Measurements from ENCODE around the gene OCA2.
"Not testable (repeated sequence)": the region's sequence is repeated elsewhere in the genome, so short reads cannot be mapped to it uniquely, and the experiment has no call there.

Gene OCA2

DNA sequence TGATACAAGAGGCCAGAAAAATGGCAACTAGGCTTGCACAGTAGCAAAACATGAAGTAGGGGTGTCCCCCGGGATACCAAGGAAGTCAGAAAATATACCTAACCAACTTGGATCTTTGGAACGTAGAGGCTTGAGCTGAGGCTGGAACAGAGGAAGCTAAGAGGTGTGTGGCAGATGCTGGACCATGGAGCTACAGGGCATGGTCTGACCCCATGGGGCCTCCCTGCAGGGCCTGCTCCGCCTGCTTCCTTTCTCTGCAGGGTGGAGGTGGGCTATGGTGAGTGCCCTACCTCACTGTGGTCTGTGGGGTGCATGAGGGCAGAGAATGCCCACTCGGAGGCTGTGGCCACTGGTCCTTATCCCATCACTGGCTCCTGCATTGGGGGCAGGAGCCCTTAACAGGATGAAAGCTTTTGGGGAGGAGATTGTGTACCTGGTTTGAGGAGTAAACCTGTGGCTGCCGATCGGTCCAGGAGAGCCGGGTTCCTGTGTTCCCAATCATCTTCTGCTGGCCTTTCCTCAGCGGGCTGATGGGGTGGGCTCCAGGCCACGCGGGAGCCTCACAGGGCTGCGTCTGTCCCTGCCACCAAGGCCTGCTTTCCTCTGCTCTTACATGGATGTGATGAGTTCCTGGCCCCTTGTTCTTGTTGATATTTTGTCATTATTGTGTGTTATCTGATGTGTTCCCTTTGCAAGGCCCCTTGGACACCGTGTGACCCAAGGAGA is 96.8 kb downstream of the OCA2 start:
- DNase-seq (ENCODE audit: low read depth) = no peak

DNA sequence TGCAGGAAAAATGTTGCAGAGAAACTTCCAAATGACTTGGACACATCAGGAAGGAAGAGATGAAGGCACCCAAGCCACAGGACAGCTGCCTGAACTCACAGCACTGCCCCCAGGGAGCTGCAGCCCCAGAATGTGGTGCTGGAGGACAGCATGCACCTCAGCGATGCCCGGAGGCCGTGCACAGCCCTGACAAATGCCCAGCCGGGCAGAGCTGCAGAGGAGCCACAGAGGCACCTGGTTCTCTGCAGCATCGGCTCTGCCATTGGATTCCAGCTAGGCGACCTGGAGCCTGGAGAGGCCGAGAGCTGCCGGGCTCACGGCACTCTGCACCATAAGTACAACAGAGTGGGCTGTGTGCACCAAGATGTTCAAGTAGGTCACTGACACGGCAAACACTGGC is 97.5 kb downstream of the OCA2 start:
- no peak for DNase-seq (ENCODE audit: low read depth)

DNA sequence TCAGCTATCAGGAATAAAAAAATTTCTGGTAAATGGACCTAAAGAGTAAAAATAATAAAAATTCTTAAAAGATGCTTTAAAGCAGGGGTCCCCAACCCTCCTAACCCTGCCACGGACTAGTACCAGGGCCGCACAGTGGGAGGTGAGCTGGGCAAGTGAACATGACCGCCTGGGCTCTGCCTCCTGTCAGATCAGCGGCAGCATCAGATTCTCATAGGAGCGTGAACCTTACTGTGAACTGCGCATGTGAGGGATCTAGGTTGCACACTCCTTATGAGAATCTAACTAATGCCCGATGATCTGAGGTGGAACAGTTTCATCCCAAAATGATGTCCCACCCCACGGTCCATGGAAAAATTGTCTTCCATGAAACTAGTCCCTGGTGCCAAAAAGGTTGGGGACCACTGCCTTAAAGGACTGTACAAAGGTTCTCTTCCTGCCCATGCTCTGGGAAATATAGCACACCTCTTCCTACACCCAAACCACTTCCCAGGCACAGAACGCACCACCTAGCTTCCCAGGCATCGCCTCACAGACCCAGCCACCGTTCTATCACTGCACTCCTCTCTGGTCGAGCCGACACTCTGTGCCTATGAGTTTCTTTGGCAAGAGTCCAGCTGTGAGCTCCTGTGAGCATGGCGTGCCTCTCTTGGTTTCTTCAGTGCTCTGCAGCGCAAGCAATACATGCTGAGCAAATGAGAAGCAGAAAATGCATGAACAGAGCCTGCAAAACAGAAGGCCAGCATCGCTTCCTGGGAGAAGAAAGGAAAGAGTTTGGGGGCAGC is 104.9 kb downstream of the OCA2 start:
- no peak for DNase-seq (ENCODE audit: low read depth)

DNA sequence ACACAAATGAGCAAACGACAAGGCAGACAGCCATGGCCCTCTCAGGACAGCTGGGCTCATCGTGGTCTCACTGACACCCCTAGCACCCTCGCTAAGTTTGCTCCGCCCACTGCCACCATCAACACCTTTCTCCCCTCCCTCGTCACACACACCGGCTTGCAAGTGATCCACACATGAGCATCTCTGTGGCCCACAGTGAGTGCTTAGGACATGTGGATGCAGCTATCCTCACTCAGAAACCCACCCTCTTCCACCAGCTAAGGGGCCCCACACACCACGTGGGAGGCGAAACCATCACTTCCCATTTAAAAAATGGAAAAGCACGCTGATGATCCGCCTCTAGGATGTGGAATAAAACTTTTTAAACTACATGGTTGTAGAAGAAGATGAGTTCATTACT is 105.6 kb downstream of the OCA2 start:
- DNase-seq (ENCODE audit: low read depth) = no peak

DNA sequence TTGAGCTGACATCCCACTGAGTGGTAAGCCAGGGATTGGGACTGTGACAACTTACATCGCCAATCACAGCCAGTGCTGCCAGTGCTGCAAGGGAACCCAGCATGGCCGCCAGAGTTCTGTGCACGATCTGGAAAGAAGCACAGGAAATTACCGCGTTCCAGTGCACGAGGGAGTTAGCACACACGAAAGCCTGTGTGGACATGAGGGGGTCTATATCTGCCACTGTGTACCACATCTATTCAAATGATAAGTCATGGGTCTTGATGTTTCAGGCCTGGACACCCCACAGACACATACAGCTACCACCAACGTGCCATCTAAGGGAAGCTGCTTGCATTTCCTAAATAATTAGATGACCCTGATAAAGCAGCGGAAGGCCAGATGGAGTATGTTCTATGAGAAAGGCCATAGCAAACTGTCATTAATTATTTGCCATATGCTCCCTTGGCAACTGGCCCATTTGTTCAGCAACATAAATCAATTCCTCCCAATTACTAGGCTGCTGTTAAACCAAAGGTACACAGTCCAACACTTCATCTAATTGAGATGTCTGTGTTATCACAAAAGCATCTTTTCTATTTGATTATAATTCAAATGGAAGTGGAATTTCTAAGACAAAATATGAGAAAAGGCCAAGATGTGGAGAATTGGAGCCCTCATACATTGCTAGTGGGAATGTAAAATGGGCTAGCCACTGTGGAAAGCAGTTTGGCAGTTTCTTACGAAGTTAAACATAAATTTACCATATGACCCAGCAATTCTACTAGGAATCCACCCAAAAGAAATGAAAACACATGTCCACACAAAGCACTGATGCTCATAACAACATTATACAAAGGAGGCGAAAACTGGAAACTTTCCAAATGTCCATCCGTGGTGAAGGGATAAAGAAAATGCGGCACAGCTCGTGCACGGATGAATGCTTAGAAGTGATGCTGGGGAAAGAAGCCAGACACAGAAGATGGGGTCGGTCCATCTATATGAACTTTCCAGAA is 108.3 kb downstream of the OCA2 start:
- DNase-seq (ENCODE audit: low read depth) = no peak

DNA sequence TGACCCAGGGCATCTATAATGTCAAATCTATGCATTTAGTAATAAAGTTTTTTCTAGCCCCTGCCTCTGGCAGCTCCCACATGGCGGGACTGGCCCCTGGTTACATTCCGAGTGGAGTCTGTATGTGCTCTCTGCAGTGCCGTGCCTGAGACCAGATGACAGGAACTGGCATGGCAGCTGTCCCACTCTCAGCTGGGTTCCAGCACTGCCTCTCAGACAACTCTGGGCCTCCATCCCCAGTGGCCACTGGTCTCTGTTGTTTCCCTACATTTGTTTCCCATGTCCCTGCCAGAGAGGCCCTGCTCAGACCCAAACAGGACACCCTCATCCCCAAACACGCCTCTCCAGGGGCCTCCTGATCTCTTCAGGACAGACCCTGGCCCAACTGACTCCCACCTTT is 109.3 kb downstream of the OCA2 start:
- DNase-seq (ENCODE audit: low read depth) = no peak

DNA sequence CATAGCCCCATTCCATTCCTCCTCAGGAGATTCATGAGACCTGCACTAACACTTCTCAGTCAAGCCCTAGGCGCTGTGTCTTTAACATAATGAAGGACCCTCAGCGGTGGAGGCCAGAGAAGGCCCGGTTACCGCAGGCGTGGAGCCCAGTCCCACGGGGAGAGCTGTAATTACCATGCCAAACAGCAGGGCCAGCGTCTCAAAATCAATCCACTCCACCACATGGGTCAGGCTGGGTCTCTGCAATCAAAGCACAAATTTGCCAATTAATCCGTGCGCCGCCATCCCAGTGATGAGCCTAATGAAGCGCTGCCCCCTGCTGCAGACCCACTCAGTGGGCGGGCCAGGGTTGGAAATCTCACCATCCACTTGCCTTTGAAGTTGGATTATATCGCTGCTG is 109.7 kb downstream of the OCA2 start:
- DNase-seq (ENCODE audit: low read depth) = no peak

DNA sequence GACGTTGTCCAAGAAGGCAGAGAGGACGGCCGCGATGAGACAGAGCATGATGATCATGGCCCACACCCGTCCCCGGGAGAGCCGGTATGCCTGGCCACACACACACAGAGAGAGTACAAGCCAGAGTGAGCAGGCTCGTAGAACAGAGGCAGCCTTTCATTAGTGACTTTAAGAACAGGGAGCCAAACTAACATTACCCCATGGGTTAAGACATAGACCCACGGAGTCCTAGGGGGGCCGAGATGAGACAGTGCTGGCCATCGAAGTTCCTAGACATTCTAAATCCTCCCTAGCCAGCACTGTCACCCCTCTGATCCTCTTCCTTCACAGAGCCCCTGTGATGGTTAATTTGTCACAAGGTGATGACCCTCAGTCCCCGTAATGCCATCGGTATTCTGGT is 114.0 kb downstream of the OCA2 start:
- DNase-seq (ENCODE audit: low read depth) = no peak

DNA sequence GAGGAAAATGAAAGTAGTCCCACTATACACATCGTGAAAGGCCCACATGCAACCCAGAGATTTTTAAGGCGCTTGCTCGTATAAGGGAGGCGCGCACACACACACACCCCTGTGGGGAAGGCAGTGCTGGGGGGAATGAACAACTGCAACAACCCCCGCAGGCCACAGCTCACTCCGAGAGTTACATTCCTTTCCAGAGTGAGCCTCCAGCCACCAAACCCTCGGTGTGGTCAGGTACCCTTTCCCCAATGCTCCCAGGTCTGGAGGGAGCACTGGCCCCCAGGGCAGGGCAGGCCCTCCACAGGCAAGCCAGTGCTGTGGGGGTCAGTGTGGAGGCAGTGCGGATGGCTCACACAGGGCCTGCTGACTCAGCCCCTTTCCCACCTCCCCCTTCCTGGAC is 115.6 kb downstream of the OCA2 start:
- no peak for DNase-seq (ENCODE audit: low read depth)

DNA sequence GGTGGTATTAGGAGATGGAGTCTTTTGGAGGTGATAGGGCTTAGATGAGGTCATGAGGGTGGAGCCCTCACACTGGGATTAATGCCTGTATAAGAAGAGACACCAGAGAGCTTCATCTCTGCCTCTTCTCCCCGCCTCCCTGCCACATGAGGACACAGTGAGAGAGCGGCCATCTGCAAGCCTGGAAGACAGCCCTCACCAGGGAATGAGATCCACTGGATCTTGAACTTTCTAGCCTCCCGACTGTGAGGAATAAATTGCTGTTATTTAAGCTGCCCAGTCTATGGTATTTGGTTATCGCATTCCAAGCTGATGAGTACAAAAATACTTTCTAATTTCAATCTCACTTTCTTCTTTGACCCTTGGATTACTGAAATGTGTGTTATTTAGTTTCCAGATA is 121.4 kb downstream of the OCA2 start:
- DNase-seq (ENCODE audit: low read depth) = no peak

DNA sequence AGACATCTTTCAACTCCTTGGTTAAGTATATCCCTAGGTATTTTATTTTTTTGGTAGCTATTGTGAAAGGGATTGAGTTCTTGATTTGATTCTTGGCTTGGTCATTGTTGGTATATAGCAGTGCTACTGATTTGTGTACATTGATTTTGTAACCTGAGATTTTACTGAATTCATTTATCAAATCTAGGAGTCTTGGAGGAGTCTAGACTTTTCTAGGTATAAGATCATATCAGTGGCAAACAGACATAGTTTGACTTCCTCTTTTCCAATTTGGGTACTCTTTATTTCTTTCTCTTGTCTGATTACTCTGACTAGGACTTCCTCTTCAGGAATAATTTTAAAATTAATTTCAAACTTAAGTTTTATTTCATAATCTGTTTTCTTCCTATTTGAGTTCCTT is 125.2 kb downstream of the OCA2 start:
- no peak for DNase-seq (ENCODE audit: low read depth)

DNA sequence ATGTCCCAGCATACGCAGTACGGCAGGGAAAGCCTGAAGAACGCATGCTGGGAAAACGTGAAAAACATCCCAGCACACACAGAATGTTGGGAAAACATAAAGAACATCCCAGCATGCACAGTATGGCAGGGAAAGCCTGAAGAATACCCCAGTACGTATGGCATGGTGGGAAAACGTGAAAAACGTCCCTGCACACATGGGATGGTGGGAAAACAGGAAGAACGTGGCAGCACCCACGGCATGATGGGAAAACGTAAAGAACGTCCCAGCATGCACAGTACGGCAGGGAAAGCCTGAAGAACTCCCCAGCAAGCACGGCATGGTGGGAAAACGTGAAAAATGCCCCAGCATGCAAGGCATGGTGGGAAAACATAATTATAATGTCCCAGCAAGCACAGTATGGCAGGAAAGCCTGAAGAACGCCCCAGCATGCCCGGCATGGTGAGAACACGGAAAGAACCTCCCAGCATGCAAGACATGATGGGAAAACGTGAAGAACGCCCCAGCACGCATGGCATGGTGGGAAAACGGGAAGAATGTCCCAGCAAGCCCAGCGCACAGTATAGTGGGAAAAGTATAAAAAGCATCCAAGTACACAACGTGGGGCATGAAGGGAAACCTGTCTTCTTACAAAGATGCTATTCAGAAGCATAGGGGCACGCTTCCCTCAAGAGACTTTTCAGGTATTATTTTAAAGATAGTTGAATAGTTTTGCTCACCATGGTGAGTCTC is 128.3 kb downstream of the OCA2 start:
- no peak for DNase-seq (ENCODE audit: low read depth)

DNA sequence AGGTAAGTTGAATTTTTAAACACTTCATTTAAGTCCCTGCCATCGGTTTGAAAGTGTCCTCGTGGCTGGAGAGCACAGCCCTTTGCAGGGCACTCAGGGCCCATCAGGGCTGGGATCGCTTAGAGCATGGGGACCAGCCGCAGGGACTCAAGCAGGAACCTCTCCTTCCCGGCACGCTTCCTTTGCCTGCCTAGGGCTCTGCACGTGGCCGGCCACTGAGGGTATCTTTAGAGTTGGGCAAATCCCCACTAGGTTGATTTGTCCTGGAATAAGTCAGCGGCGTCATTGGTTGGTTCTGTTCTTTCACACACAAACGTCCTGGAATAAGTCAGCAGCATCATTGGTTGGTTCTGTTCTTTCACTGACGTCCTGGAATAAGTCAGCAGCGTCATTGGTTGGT is 131.6 kb downstream of the OCA2 start:
- no peak for DNase-seq (ENCODE audit: low read depth)

DNA sequence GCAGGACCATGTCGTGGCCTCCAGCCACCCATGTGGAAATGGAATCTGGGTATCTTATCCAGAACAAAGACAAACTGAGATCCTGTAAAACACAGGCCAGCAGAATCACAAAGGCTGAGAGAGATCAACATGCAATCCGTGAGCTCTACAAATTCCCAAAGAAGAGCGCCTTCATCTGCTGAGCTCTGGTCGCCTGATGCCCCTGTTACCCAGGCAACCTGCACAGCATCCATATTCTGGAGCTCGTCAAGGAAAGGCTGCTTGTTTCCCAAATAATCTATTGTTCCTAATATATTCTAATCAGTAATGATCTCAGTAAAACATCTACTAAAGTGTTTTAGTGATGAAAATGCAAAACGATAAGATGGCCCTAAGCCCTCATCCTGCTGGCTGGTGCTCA is 133.6 kb downstream of the OCA2 start:
- no peak for DNase-seq (ENCODE audit: low read depth)

DNA sequence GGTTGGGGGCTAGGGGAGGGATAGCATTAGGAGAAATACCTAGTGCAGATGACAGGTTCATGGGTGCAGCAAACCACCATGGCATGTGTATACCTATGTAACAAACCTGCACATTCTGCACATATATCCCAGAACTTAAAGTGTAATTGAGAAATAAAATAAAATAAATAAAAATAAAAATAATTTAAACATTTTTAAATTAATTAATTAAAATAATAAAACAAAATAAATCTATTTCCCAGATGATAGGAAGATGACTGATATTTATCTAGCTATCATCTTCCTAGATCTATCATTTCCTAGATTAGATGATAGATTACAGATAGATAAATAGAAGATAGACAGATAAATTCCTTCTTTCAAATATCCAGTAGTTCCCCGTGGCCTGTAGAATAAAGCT is 137.3 kb downstream of the OCA2 start:
- no peak for DNase-seq (ENCODE audit: low read depth)

DNA sequence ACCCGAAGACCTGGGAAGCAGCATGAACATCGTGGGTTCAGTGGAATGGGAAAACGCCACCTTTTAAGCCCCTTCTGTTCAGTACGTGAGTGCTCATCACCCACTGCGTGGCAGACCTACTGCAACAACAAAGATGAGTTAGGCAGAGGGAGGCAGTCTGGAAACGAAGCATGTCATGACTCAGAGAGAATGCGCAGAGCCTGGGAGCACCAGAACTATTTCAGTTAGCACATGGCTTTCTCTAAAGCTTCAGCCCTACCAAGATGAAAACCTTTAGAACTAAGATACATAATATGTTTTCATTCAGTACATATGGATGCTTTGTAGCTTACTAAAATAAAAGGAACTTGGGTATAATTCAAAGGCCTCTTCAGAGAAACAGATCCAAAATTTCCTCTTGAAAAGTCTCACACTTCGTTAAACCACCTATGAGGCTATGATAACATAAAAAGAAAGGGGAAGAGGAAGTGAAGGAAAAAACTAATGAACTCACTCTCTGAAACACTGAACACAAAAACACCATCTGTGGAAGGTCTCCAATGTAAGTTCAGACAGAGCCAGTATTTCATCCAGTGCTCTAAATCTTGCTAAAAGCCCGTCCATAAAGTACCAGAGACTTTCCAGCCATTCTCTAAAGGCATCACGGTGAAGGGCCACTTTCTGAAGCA is 140.1 kb downstream of the OCA2 start:
- DNase-seq (ENCODE audit: low read depth) = no peak

DNA sequence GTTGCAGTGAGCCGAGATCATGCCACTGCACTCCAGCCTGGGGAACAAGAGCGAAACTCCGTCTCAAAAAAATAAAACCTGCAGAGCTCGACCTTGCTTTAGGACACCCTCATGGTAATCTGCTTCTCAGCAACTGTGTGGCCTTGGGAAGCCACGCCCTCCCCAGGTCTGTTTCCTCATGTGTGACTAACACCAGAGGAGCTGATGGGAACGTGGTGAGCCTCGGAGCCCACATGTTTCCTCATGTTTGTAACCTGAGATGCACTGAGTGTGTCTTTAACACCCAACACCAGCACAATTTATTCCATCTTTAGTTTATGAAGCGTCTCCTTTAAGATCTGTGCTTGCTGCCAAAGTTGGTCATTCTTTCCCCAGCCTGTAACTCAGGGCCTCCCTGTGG is 142.8 kb downstream of the OCA2 start:
- DNase-seq (ENCODE audit: low read depth) = no peak

DNA sequence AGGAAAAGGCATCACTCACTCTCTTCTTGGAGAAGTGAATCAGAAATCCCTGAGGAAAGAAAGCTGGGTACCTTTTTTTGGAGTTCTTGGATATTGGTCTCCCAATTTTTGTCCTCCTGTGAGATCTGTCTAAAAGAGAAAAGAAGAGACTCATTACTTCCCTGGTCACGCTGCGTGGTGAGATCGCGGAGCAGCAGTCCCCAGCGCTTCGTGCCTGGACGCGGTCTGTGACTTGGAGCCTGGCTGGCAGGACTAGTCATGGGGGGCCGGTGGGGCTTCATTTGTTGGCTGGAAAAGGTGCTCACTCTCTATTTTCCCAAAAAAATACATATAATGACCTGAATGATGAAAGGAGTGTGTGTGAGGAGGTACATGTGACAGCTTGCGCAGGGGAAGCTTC is 144.0 kb downstream of the OCA2 start:
- DNase-seq (ENCODE audit: low read depth) = no peak

DNA sequence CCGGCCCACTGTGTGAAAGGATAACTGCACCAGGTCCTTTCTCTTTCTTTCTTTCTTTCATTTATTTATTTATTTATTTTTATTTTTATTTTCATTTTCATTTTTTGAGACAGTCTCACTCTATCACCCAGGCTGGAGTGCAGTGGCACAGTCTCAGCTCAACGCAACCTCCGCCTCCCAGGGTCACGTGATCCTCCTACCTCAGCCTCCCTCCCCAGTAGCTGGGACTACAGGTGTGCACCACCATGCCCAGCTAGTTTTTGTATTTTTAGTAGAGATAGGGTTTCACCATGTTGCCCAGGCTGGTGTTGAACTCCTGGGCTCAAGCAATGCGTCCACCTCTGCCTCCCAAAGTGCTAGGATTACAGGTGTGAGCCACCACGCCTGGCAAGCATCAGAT is 146.5 kb downstream of the OCA2 start:
- DNase-seq (ENCODE audit: low read depth) = not testable (repeated sequence)

DNA sequence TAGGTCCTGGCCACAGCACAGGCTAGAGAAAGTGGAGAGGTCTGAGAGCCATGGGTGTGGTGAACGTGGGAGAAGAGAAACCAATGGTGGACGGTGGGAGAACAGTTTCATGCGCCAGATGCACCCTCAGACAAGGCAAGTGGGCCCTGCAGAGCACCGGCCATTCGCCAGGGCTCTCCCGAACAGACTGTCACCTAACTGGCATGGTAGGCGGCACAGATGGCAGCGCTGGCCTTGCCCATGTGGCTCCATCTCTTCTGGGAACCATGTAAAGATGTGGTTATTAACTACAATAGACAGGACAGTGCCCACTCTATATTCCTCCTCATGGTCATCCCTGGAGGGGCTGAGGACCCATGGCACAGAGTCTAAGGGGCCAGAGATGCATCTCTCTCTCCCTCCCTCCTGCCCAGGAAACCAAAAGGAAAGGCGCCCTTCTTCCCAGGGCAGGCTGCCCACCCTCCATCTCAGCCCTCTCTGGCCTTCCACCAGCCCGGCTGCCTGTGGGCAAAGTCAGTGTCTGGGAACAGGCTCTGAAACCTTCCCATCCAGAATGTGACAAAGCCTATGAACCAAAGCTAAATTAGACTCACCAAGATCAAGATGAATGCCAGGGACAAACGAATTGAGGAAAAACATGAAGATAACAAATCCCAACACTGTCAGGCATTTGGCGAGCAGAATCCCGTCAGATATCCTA is 147.8 kb downstream of the OCA2 start:
- no peak for DNase-seq (ENCODE audit: low read depth)

DNA sequence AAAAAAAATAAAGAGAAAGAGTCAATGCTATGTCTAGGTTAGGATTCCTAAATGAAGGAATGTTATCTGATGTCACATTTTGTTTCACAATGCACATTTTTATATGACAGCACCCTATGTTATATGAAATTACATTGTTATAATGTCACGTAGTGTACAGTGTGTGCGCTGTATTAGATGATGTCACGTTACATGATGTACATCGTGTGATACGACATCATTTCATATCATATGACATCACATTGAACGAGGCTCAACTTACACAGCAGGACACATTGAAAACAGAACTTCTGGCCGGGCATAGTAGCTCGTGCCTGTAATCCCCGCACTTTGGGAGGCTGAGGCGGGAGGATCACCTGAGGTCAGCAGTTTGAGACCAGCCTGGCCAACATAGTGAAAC is 150.0 kb downstream of the OCA2 start:
- DNase-seq (ENCODE audit: low read depth) = no peak
